ENCODE results near the gene CREB1. TPM values are rescaled to one million over a fixed set of nuclear protein-coding genes. Genes with fewer than 3 reads are reported as not detected.

CREB1 gene
- total and polyA plus RNA-seq, 12 donors: 3.2 to 77.8 (median 41.3) TPM

Other genes starting within 250 kb of the CREB1 start
- gene METTL21A, start 95.4 kb downstream of the CREB1 start, total RNA-seq: 10 to 100 TPM in 7 of 9 donors, 1 to 10 TPM in 2; 6.9 to 49.7 (median 14.3) TPM
- 10 to 100 TPM in 1 of 3 donors, 1 to 10 TPM in 2; 7.7 to 20.3 (median 10.0) TPM for gene METTL21A, start 95.4 kb downstream of the CREB1 start, polyA plus RNA-seq
- 10 to 100 TPM in 2 of 9 donors, 1 to 10 TPM in 7; 2.0 to 11.6 (median 7.3) TPM for gene CCNYL1, start 181.7 kb downstream of the CREB1 start, total RNA-seq
- 10 to 100 TPM in 1 of 3 donors, 1 to 10 TPM in 2; 3.9 to 13.3 (median 5.1) TPM for gene CCNYL1, start 181.7 kb downstream of the CREB1 start, polyA plus RNA-seq
- gene FZD5, start 239.9 kb downstream of the CREB1 start, total RNA-seq: 10 to 100 TPM; 14.6 to 31.0 (median 21.1) TPM
- gene FZD5, start 239.9 kb downstream of the CREB1 start, polyA plus RNA-seq: 1 to 10 TPM; 4.2 to 7.1 (median 5.4) TPM

All from adrenal gland (tissue), 12 donors.